Liver (tissue), 9 donors: ENCODE measurements around the gene FAM210A. TPM values are rescaled to one million over a fixed set of nuclear protein-coding genes. Genes with fewer than 3 reads are reported as not detected.

Experiments used
- DNase-seq: peaks from one replicate; pipeline ENCODE4 v3.0.0-alpha.2; 2017; ENCODE audit warnings: low spot score
- H3K27ac ChIP-seq, 2 donors: one replicate each; pipeline ENCODE4 v1.7.0; 2013; ENCODE audit warnings: inconsistent platforms in 2 of 2, low read length in 2 of 2, control low read depth in 1 of 2, low read depth in 1 of 2, mild to moderate bottlenecking in 1 of 2
- H3K27me3 ChIP-seq, 4 donors: one replicate each; pipeline versions ENCODE4 v1.6.1 to v1.7.0; 2013; ENCODE audit warnings: low read length in 3 of 4, inconsistent platforms in 1 of 4, mild to moderate bottlenecking in 1 of 4, moderate library complexity in 1 of 4; ENCODE audit not compliant: control insufficient read depth in 4 of 4, insufficient read depth in 4 of 4
- H3K36me3 ChIP-seq, 4 donors: one replicate each; pipeline versions ENCODE4 v1.6.1 to v1.7.0; 2013; ENCODE audit warnings: low read length in 3 of 4, mild to moderate bottlenecking in 3 of 4, low read depth in 1 of 4, moderate library complexity in 1 of 4; ENCODE audit not compliant: control insufficient read depth in 4 of 4, insufficient read depth in 3 of 4
- H3K4me1 ChIP-seq, 4 donors: one replicate each; pipeline versions ENCODE4 v1.6.1 to v1.7.0; 2013; ENCODE audit warnings: low read length in 3 of 4, mild to moderate bottlenecking in 3 of 4, moderate library complexity in 1 of 4; ENCODE audit not compliant: control insufficient read depth in 4 of 4, insufficient read depth in 4 of 4
- H3K4me3 ChIP-seq, 3 donors: one replicate each; pipeline versions ENCODE4 v1.6.1 to v1.7.0; 2013; ENCODE audit warnings: low read length in 3 of 3, control low read depth in 1 of 3, low read depth in 1 of 3, mild to moderate bottlenecking in 1 of 3
- H3K9ac ChIP-seq, 2 donors: one replicate each; pipeline ENCODE4 v1.7.0; 2013; ENCODE audit warnings: low read length in 2 of 2, mild to moderate bottlenecking in 2 of 2, moderate library complexity in 2 of 2, control low read depth in 1 of 2, low read depth in 1 of 2
- H3K9me3 ChIP-seq, 4 donors: one replicate each; pipeline versions ENCODE4 v1.6.1 to v1.7.0; 2013; ENCODE audit warnings: low read length in 3 of 4; ENCODE audit not compliant: control insufficient read depth in 4 of 4
- EGR1 ChIP-seq, 2 donors: IDR thresholded peaks; 2 replicates each; pipeline ENCODE4 v1.6.1; 2016 to 2018; ENCODE audit warnings: antibody characterized with exemption in 2 of 2, low read depth in 2 of 2
- FOXA1 ChIP-seq: IDR thresholded peaks from 2 replicates; pipeline ENCODE4 v1.6.1; 2016; ENCODE audit warnings: antibody characterized with exemption
- FOXA2 ChIP-seq: IDR thresholded peaks from 2 replicates; pipeline ENCODE4 v1.6.1; 2016; ENCODE audit warnings: antibody characterized with exemption
- GABPA ChIP-seq, 2 donors: IDR thresholded peaks in 1 of 2; conservative IDR thresholded peaks in 1 of 2; 2 replicates each; pipeline ENCODE4 v1.6.1; 2016; ENCODE audit warnings: antibody characterized with exemption in 2 of 2, mild to moderate bottlenecking in 1 of 2, moderate library complexity in 1 of 2
- HNF4A ChIP-seq, 2 donors: conservative IDR thresholded peaks; 2 replicates each; pipeline ENCODE4 v1.6.1; 2016; ENCODE audit warnings: antibody characterized with exemption in 2 of 2, mild to moderate bottlenecking in 2 of 2
- HNF4G ChIP-seq: IDR thresholded peaks from 2 replicates; pipeline ENCODE4 v1.6.1; 2016; ENCODE audit warnings: antibody characterized with exemption
- JUND ChIP-seq, 2 donors: IDR thresholded peaks; 2 replicates each; pipeline ENCODE4 v1.6.1; 2016; ENCODE audit warnings: antibody characterized with exemption in 2 of 2
- NR2F2 ChIP-seq: IDR thresholded peaks from 2 replicates; pipeline ENCODE4 v1.6.1; 2016; ENCODE audit warnings: antibody characterized with exemption
- RAD21 ChIP-seq, 2 donors: IDR thresholded peaks; 2 replicates each; pipeline ENCODE4 v1.6.1; 2016; ENCODE audit warnings: antibody characterized with exemption in 2 of 2, mild to moderate bottlenecking in 2 of 2
- RXRA ChIP-seq, 2 donors: IDR thresholded peaks; 2 replicates each; pipeline ENCODE4 v1.6.1; 2017 to 2018; ENCODE audit warnings: antibody characterized with exemption in 2 of 2, mild to moderate bottlenecking in 1 of 2
- SP1 ChIP-seq: IDR thresholded peaks from 2 replicates; pipeline ENCODE4 v1.6.1; 2018; ENCODE audit warnings: antibody characterized with exemption, mild to moderate bottlenecking
- TAF1 ChIP-seq: conservative IDR thresholded peaks from 2 replicates; pipeline ENCODE4 v1.6.1; 2016; ENCODE audit warnings: antibody characterized with exemption, mild to moderate bottlenecking
- YY1 ChIP-seq: IDR thresholded peaks from 2 replicates; pipeline ENCODE4 v1.6.1; 2016; ENCODE audit warnings: antibody characterized with exemption, mild to moderate bottlenecking
- WGBS: extraction: QIAGEN DNeasy Blood & Tissue Kit; methylation state at CpG from one replicate; pipeline ENCODE4 v1.1.7; 2013; 5-methylcytosine and 5-hydroxymethylcytosine counted together
- polyA plus RNA-seq, 2 donors: library from polyadenylated mRNA; stranded (reverse) in 1 of 2; unstranded in 1 of 2; fragments of 200-250 nt in 1 of 2; fragments of >200 nt in 1 of 2; fragmentation: Nextera tagmentation in 1 of 2; extraction: Ambion mirVana in 1 of 2; gene quantifications; one replicate each; pipeline versions ENCODE4 v1.2.1 to v1.2.3, GENCODE V29; 2013 to 2015
- total RNA-seq, 2 donors: library from RNA; depleted of rRNA; stranded (reverse); fragments of >200 nt; gene quantifications; one replicate each; pipeline ENCODE4 v1.2.3, GENCODE V29; 2014
- TF ChIP-seq, protein P1 (sequence below): IDR thresholded peaks from 2 replicates; pipeline ENCODE4 v1.6.1; 2016; ENCODE audit warnings: antibody characterized with exemption
- TF ChIP-seq, protein P2 (sequence below): IDR thresholded peaks from 2 replicates; pipeline ENCODE4 v1.6.1; 2016; ENCODE audit warnings: antibody characterized with exemption, mild to moderate bottlenecking
- TF ChIP-seq, protein P3 (sequence below): fragments of 150-350 bp; IDR thresholded peaks from 2 replicates; pipeline ENCODE4 v1.5.1; 2017; ENCODE audit warnings: improper control_type of control experiment, low read depth, low read length; ENCODE audit not compliant: missing input control
- TF ChIP-seq, protein P4 (sequence below): IDR thresholded peaks from 2 replicates; pipeline ENCODE4 v1.6.1; 2016; ENCODE audit warnings: antibody characterized with exemption
- TF ChIP-seq, protein P5 (sequence below): IDR thresholded peaks from 2 replicates; pipeline ENCODE4 v1.6.1; 2016; ENCODE audit warnings: antibody characterized with exemption
- donor health status: healthy.
- donor health status: healthy.
- donor health status: healthy.
- donor health status: healthy.
- donor health status: healthy.

FAM210A gene
- total and polyA plus RNA-seq, 4 donors, result 10.5 to 18.3 (median 12.5) TPM

DNA sequence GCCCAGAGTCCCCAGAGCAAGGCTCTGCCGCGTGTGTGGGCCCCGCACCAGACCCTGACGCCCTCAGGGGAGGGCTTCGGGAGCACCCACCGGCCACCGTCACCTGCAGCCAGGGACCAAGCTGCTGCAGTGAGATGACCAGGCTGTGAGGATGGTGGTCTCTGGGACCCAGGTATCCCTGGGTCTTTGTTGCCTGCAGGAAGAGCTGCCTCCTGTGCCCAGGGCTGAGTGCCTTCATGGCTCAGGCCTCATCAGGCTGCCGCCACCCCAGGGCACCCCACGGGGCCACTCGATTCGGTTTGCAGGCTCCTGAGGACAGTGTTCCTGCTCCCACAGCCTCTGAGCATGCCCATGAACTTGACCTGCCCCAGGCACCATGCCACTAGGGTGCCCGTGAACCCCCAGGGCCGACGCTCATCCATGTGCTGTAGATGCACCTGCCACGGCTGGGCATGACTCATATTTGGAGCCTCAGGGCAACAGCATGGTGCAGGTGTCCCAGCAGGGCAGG, 109.8 kb downstream of the FAM210A start:
- 95% methylated on average over 15 of the region's 15 CpGs for WGBS
- Histone ChIP-seq H3K36me3 (peaks cover 0 to 5% (median 4%) of the 10 kb centered on the region in 4 donors), H3K4me1 (peaks cover 0 to 2% (median 0%) of the 10 kb centered on the region in 4 donors), H3K27me3 (no peaks in the 10 kb centered on the region), H3K4me3 (no peak overlapping the region), H3K9ac (no peak overlapping the region), H3K9me3 (no peaks in the 10 kb centered on the region), H3K27ac (no peak overlapping the region)
- TF ChIP-seq, protein P1, sequence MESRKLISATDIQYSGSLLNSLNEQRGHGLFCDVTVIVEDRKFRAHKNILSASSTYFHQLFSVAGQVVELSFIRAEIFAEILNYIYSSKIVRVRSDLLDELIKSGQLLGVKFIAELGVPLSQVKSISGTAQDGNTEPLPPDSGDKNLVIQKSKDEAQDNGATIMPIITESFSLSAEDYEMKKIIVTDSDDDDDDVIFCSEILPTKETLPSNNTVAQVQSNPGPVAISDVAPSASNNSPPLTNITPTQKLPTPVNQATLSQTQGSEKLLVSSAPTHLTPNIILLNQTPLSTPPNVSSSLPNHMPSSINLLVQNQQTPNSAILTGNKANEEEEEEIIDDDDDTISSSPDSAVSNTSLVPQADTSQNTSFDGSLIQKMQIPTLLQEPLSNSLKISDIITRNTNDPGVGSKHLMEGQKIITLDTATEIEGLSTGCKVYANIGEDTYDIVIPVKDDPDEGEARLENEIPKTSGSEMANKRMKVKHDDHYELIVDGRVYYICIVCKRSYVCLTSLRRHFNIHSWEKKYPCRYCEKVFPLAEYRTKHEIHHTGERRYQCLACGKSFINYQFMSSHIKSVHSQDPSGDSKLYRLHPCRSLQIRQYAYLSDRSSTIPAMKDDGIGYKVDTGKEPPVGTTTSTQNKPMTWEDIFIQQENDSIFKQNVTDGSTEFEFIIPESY, result no peak
- TF ChIP-seq, protein P2, sequence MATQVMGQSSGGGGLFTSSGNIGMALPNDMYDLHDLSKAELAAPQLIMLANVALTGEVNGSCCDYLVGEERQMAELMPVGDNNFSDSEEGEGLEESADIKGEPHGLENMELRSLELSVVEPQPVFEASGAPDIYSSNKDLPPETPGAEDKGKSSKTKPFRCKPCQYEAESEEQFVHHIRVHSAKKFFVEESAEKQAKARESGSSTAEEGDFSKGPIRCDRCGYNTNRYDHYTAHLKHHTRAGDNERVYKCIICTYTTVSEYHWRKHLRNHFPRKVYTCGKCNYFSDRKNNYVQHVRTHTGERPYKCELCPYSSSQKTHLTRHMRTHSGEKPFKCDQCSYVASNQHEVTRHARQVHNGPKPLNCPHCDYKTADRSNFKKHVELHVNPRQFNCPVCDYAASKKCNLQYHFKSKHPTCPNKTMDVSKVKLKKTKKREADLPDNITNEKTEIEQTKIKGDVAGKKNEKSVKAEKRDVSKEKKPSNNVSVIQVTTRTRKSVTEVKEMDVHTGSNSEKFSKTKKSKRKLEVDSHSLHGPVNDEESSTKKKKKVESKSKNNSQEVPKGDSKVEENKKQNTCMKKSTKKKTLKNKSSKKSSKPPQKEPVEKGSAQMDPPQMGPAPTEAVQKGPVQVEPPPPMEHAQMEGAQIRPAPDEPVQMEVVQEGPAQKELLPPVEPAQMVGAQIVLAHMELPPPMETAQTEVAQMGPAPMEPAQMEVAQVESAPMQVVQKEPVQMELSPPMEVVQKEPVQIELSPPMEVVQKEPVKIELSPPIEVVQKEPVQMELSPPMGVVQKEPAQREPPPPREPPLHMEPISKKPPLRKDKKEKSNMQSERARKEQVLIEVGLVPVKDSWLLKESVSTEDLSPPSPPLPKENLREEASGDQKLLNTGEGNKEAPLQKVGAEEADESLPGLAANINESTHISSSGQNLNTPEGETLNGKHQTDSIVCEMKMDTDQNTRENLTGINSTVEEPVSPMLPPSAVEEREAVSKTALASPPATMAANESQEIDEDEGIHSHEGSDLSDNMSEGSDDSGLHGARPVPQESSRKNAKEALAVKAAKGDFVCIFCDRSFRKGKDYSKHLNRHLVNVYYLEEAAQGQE, result no peak
- TF ChIP-seq RXRA (IDR thresholded peaks at IDR 0.05) (no peak), NR2F2 (no peak), TAF1 (no peak), FOXA2 (no peak), HNF4G (no peak), GABPA (IDR thresholded peaks at IDR 0.05 in 1 of 2, conservative IDR thresholded peaks at IDR 0.05 in 1 of 2) (no peak), JUND (IDR thresholded peaks at IDR 0.05) (no peak), HNF4A (conservative IDR thresholded peaks at IDR 0.05) (no peak), YY1 (no peak), EGR1 (IDR thresholded peaks at IDR 0.05; ENCODE audit: low read depth in 2 of 2) (no peak), RAD21 (IDR thresholded peaks at IDR 0.05) (no peak), SP1 (no peak), FOXA1 (no peak)
- TF ChIP-seq, protein P3, sequence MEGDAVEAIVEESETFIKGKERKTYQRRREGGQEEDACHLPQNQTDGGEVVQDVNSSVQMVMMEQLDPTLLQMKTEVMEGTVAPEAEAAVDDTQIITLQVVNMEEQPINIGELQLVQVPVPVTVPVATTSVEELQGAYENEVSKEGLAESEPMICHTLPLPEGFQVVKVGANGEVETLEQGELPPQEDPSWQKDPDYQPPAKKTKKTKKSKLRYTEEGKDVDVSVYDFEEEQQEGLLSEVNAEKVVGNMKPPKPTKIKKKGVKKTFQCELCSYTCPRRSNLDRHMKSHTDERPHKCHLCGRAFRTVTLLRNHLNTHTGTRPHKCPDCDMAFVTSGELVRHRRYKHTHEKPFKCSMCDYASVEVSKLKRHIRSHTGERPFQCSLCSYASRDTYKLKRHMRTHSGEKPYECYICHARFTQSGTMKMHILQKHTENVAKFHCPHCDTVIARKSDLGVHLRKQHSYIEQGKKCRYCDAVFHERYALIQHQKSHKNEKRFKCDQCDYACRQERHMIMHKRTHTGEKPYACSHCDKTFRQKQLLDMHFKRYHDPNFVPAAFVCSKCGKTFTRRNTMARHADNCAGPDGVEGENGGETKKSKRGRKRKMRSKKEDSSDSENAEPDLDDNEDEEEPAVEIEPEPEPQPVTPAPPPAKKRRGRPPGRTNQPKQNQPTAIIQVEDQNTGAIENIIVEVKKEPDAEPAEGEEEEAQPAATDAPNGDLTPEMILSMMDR, result no peak
- TF ChIP-seq, protein P4, sequence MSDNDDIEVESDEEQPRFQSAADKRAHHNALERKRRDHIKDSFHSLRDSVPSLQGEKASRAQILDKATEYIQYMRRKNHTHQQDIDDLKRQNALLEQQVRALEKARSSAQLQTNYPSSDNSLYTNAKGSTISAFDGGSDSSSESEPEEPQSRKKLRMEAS, result no peak
- TF ChIP-seq, protein P5, sequence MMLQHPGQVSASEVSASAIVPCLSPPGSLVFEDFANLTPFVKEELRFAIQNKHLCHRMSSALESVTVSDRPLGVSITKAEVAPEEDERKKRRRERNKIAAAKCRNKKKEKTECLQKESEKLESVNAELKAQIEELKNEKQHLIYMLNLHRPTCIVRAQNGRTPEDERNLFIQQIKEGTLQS, result no peak
- DNase-seq, result no peak
